HG03095 (cell line): ENCODE data around the gene CTSZ.
"Not testable (repeated sequence)": the region's sequence is repeated elsewhere in the genome, so short reads cannot be mapped to it uniquely, and the experiment has no call there.

ENCODE experiments used
- ATAC-seq: cut with Tn5 transposase; IDR thresholded peaks from one replicate; pipeline ENCODE4 v1.9.1; 2021; ENCODE audit warnings: moderate library complexity; ENCODE audit not compliant: unreplicated experiment

CTSZ gene

DNA sequence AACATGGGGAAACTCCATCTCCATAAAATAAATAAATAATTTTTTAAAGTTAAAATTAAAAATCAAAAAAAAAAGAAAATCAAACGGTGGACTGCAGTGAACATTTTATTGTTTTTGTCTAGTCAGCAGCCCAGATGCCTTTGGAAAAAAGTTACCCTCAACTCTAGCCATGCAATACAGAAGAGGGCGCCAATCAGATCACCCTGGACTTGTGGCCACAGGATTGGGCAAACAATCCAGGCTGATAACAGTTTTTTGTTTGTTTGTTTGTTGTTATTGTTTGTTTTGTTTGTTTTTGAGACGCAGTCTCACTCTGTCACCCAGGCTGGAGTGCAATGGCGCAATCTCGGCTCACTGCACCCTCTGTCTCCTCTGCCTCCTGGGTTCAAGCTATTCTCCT, 56.5 kb downstream of the CTSZ start:
- no peak for ATAC-seq

DNA sequence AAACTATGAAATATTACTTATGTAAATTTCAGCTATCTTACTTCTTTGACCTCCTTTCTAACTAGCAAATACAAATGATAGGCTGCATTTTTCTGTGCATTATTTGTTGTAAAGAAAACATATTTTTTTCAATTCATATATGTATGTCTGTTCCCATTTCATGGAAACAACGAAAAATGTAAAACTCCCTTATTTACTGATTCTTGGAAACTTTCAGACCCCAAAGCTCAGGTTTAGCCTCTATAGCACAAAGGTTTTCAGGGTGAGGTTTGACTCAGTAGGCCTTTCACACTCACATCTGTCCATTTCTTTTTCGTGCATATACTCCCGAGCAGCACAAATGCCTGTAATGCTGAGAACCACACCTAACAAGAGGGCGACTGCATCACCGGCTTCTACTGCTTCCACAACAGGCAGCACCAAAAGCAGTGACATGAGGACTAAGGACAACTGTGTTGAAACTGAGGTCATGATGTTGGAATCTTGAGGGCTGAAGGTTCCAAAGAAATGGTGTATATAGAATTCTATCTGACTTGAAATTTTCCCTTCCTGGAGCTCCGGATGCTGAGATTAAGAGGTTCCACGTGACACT, 59.2 kb downstream of the CTSZ start:
- not testable (repeated sequence) for ATAC-seq

DNA sequence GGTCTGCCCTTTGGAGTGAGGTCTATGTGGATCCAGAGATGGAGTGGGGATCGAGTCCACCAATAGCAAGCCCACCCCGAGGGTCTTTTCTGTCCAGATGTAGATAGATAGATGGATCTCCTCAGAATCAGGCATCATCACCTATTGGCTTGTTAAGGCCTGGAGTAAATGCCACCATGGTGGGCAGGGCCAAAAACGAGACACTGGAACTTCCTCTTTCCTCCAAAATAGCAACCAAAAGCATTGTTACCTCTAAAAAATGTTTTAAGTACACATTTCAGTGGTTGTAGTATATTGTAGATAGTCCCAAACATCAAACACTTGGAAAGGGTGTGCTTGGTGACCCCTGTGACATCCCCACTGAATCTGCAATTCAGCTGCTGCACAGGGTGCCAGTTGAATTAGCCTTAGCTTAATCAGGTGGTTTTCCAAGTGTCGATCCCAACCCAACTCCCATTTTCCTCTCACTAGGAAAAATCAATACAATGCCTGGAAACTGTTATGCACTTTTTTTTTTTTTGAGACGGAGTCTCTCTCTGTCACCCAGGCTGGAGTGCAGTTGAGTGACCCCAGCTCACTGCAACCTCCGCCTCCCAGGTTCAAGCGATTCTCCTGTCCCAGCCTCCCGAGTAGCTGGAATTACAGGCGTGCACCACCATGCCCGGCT, 61.0 kb downstream of the CTSZ start:
- ATAC-seq = no peak
